HepG2 (cell line): ENCODE results near the gene NUFIP2. TPM values are rescaled to one million over a fixed set of nuclear protein-coding genes. Genes with fewer than 3 reads are reported as not detected.
A peak's percentile ranks its signal among the peaks of the same experiment; 100 is the strongest.

ENCODE experiments used
- ATAC-seq: fragments of 200-7000 bp; cut with Tn5 transposase; 3 replicates; pipeline ENCODE4 v1.9.1; 2020; ENCODE audit warnings: mild to moderate bottlenecking, moderate library complexity
- BruUV-seq: library from RNA; stranded (reverse); fragments of 400-500 nt; replicated peaks from 2 replicates; lab custom pipeline; 2021; lab: Mats Ljungman, UMichigan
- CTCF ChIA-PET: fragments of 300-600 bp; formaldehyde crosslinking; extraction: SDS; loops from one replicate; lab custom pipeline; 2021; ENCODE audit warnings: low total read pairs, inconsistent platforms, low intra/inter-chr PET ratio; lab: Yijun Ruan, JAX
- POLR2A ChIA-PET: fragments of 350-600 bp; sonication (Branson Sonifier 250); formaldehyde crosslinking; loops from one replicate; lab custom pipeline; 2020; ENCODE audit warnings: antibody characterized with exemption, inconsistent platforms; lab: Yijun Ruan, JAX
- DNase-seq: peaks from one replicate; pipeline ENCODE4 v3.0.0-alpha.2; 2015; ENCODE audit warnings: low spot score
- FAIRE-seq: peaks from 3 replicates; lab custom pipeline; 2011; peaks lifted over from hg19 to GRCh38; lab: Jason Lieb, UNC
- H2AFZ ChIP-seq: one replicate; pipeline ENCODE4 v1.6.1; 2011; ENCODE audit warnings: low read length, inconsistent platforms
- H3K27ac ChIP-seq: fragments of 300-600 bp; 3 replicates; pipeline ENCODE4 v1.8.0; 2011; ENCODE audit warnings: mixed run types, mild to moderate bottlenecking, mixed read lengths, low read length, inconsistent platforms; ENCODE audit not compliant: insufficient read depth; ENCODE audit errors: extremely low read length
- H3K27me3 ChIP-seq, 2 experiments: fragments of 200-600 bp in 1 of 2; 2 replicates in 1 of 2; 3 replicates in 1 of 2; pipeline versions ENCODE4 v1.6.0 to v1.8.0; 2011; ENCODE audit warnings: low read length in 2 of 2, mild to moderate bottlenecking in 2 of 2, moderate library complexity in 2 of 2, inconsistent platforms in 1 of 2; ENCODE audit not compliant: insufficient read depth in 2 of 2, control insufficient read depth in 1 of 2
- H3K36me3 ChIP-seq, 2 experiments: fragments of 200-600 bp in 1 of 2; replicated peaks in 1 of 2; 2 replicates in 1 of 2; 3 replicates in 1 of 2; pipeline versions ENCODE4 v1.5.1 to v1.8.0; 2011; ENCODE audit warnings: low read length in 2 of 2, inconsistent platforms in 1 of 2; ENCODE audit not compliant: insufficient read depth in 2 of 2, control insufficient read depth in 1 of 2
- H3K4me1 ChIP-seq: 2 replicates; pipeline ENCODE4 v1.5.1; 2012; ENCODE audit warnings: low read length, inconsistent platforms; ENCODE audit not compliant: insufficient read depth
- H3K4me2 ChIP-seq: 2 replicates; pipeline ENCODE4 v1.6.0; 2011; ENCODE audit warnings: low read depth, low read length, inconsistent platforms
- H3K4me3 ChIP-seq, 3 experiments: fragments of 200-600 bp in 1 of 3; sonication (generic), shearing (Covaris generic) in 1 of 3; replicated peaks in 1 of 3; 2 replicates each; pipeline ENCODE4 v1.5.1; 2011 to 2016; ENCODE audit warnings: low read length in 3 of 3, inconsistent platforms in 2 of 3, low read depth in 2 of 3, mild to moderate bottlenecking in 2 of 3, control low read depth in 1 of 3, mixed read lengths in 1 of 3; ENCODE audit not compliant: insufficient read depth in 1 of 3
- H3K79me2 ChIP-seq: one replicate; pipeline ENCODE4 v1.6.1; 2011; ENCODE audit warnings: low read length, inconsistent platforms; ENCODE audit not compliant: insufficient read depth
- H3K9ac ChIP-seq: 2 replicates; pipeline ENCODE4 v1.6.0; 2011; ENCODE audit warnings: mild to moderate bottlenecking, low read depth, low read length, inconsistent platforms; ENCODE audit not compliant: insufficient read depth
- H3K9me3 ChIP-seq: 2 replicates; pipeline ENCODE4 v1.5.1; 2012; ENCODE audit warnings: mild to moderate bottlenecking, low read length
- H4K20me1 ChIP-seq: 2 replicates; pipeline ENCODE4 v1.6.0; 2011; ENCODE audit warnings: inconsistent platforms, mild to moderate bottlenecking, low read length, moderate library complexity; ENCODE audit not compliant: insufficient read depth
- CEBPB ChIP-seq: IDR thresholded peaks from 2 replicates; pipeline ENCODE4 v1.6.1; 2011; ENCODE audit warnings: low read depth, low read length, improper control_type of control experiment, borderline replicate concordance
- FOXP1 ChIP-seq, 2 experiments: fragments of 450-650 bp in 1 of 2; IDR thresholded peaks; 2 replicates each; pipeline ENCODE4 v1.6.1; 2017 to 2018; ENCODE audit warnings: antibody characterized with exemption in 1 of 2
- KAT7 ChIP-seq: IDR thresholded peaks from 2 replicates; pipeline ENCODE4 v1.6.1; 2018; ENCODE audit warnings: borderline replicate concordance, missing compliant biosample characterization
- MAFF ChIP-seq: IDR thresholded peaks from 2 replicates; pipeline ENCODE4 v1.6.1; 2011; ENCODE audit warnings: low read depth, low read length, improper control_type of control experiment
- MAFK ChIP-seq, 2 experiments: IDR thresholded peaks in 1 of 2; conservative IDR thresholded peaks in 1 of 2; 2 replicates each; pipeline ENCODE4 v1.6.1; 2011; ENCODE audit warnings: improper control_type of control experiment in 2 of 2, low read length in 2 of 2
- NFE2L2 ChIP-seq: fragments of 150-350 bp; IDR thresholded peaks from 2 replicates; pipeline ENCODE4 v1.6.1; 2014; ENCODE audit warnings: low read length
- SMC3 ChIP-seq: IDR thresholded peaks from 2 replicates; pipeline ENCODE4 v1.6.1; 2011; ENCODE audit warnings: low read length, improper control_type of control experiment
- ZNF12 ChIP-seq: sonication (generic); formaldehyde crosslinking; IDR thresholded peaks from 2 replicates; pipeline ENCODE4 v1.5.0; 2020; ENCODE audit warnings: missing genetic modification reagents
- ZNF329 ChIP-seq: sonication (generic); formaldehyde crosslinking; IDR thresholded peaks from 2 replicates; pipeline ENCODE4 v1.9.0; 2021; ENCODE audit warnings: low read depth, mild to moderate bottlenecking, missing genetic modification reagents
- ZSCAN22 ChIP-seq: sonication (generic); formaldehyde crosslinking; IDR thresholded peaks from 2 replicates; pipeline ENCODE4 v1.4.0; 2020; ENCODE audit warnings: mild to moderate bottlenecking, missing genetic modification reagents
- WGBS: methylation state at CpG from one replicate; pipeline ENCODE4 v1.1.6; 2017; ENCODE audit warnings: low lambda C conversion rate; 5-methylcytosine and 5-hydroxymethylcytosine counted together
- in situ Hi-C: cut with HindIII; loops from 2 replicates; pipeline ENCODE4 v1.10.0; 2017; ENCODE audit warnings: low pct_unique_long_range_greater_than_20kb; ENCODE audit not compliant: extremely low pct_ligation_motif_present
- intact Hi-C: fragments of 100-400 bp; cut with micrococcal nuclease; formaldehyde crosslinking; loops from one replicate; pipeline ENCODE4 v1.10.0; 2022; ENCODE audit not compliant: unreplicated experiment
- polyA plus RNA-seq, 8 experiments: library from polyadenylated mRNA; depleted of rRNA in 3 of 8; stranded (reverse) in 7 of 8; unstranded in 1 of 8; fragments of >200 nt; fragmentation: Illumina TruSeq in 4 of 8; extraction: Trizol in 4 of 8; gene quantifications; 2 replicates each; pipeline versions ENCODE4 v1.2.1 to v1.2.3, GENCODE V29; 2011 to 2016; ENCODE audit warnings: low read depth in 4 of 8, missing spikeins in 1 of 8, mixed read lengths in 1 of 8; ENCODE audit not compliant: insufficient read depth in 1 of 8
- total RNA-seq, 5 experiments: library from RNA; depleted of rRNA; stranded (reverse); fragments of >200 nt; fragmentation: Illumina TruSeq; extraction: Trizol; gene quantifications; 2 replicates each; pipeline ENCODE4 v1.2.3, GENCODE V29; 2016; ENCODE audit warnings: low read depth in 1 of 5
- TF ChIP-seq, protein P1 (sequence below): sonication (generic); formaldehyde crosslinking; conservative IDR thresholded peaks from 2 replicates; pipeline ENCODE4 v1.4.0; 2020; ENCODE audit warnings: missing genetic modification reagents
- TF ChIP-seq, protein P2 (sequence below), 2 experiments: fragments of 450-650 bp in 1 of 2; sonication (generic) in 1 of 2; formaldehyde crosslinking; IDR thresholded peaks; 2 replicates each; pipeline versions ENCODE4 v1.5.0 to v1.8.0; 2020 to 2022; ENCODE audit warnings: mild to moderate bottlenecking in 1 of 2, missing genetic modification reagents in 1 of 2

The NUFIP2 gene
- total and polyA plus RNA-seq, 2 of the 13 experiments (the other 11 are each of a cell fraction or from before 2014, with no cell fraction given) = 10.3 to 30.8 TPM

DNA sequence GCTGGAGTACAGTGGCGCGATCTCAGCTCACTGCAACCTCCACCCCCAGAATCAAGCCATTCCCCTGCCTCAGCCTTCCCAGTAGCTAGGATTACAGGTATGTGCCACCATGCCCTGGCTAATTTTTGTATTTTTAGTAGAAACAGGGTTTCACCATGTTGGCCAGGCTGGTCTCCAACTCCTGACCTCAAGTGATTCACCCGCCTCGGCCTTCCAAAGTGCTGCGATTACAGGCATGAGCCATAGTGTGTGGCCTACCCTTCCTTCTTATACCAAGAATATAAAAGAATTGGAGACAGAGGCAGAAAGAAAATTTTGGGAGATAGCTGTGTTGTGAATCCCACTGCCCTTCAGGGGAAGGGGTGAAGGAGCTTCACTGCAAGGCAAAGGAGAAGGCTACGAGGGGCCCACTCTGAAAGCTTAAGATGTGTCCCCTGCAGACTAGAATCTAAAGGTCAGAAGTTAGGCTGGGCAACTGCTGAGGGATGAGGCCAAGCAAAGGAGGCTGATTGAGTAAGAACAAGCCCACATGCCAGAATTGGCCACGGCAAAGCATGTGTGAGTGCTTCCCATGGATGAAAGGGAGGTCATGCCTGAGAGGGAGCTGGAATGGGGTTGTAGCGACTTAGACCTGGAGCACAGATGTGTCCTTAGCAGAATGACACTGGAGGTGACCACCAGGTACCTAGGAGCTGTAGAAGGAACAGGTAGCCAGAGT lies 55.7 kb downstream of the NUFIP2 start (continued):
- TF ChIP-seq, protein P1, sequence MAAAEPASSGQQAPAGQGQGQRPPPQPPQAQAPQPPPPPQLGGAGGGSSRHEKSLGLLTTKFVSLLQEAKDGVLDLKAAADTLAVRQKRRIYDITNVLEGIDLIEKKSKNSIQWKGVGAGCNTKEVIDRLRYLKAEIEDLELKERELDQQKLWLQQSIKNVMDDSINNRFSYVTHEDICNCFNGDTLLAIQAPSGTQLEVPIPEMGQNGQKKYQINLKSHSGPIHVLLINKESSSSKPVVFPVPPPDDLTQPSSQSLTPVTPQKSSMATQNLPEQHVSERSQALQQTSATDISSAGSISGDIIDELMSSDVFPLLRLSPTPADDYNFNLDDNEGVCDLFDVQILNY (CRISPR knock-in tag) = no peak
- TF ChIP-seq ZSCAN22 = no peak
- no peak for TF ChIP-seq SMC3

DNA sequence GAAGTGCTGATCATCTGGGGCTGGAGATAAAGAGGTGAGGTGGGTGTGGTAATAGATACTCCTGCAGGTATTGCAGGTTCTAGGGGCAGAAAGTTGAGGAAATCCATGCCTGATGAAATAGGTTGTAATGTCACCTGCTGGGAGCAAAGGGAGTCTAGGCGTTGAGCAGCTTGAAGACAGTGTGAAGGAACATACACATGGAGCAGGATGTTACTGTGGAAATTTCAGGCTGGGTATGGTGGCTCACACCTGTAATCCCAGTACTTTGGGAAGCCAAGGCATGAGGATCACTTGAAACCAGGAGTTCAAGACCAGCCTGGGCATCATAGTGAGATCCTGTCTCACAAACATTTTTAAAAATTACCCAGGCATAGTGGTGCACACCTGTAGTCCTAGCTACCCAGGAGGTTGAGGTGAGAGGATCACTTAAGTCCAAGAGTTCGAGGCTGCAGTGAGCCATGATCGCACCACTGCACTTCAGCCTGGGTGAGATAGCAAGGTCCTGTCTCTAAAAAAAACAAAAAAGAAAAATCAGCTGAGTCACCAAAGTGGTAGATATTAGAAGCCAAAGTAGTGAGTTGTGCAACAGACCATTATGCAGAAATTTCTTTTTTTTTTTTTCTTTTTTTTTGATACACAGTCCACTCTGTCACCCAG lies 56.3 kb downstream of the NUFIP2 start:
- ChIA-PET CTCF (no interaction called here), POLR2A (no interaction called here)
- 13% methylated on average over 3 of the region's 3 CpGs for WGBS
- Histone ChIP-seq H3K79me2 (no peaks in the 10 kb centered on the region), H3K27me3 (peaks cover 0 to 5% of the 10 kb centered on the region in 2 experiments; a peak in 1 of 5 replicates), H3K4me3 (no peak overlapping the region), H3K36me3 (no peaks in the 10 kb centered on the region), H3K9me3 (no peaks in the 10 kb centered on the region), H2AFZ (no peak overlapping the region), H3K27ac (no peak overlapping the region), H3K4me1 (peaks cover 28% of the 10 kb centered on the region), H3K4me2 (no peak overlapping the region), H3K9ac (no peak overlapping the region), H4K20me1 (no peaks in the 10 kb centered on the region)
- DNase-seq (no peak), ATAC-seq (no peak)
- intact Hi-C loops = no loop called here
- in situ Hi-C loops = no loop called here
- BruUV-seq = no TSS peak
- TF ChIP-seq MAFK (conservative IDR thresholded peaks at IDR 0.05 in 1 of 2, IDR thresholded peaks at IDR 0.05 in 1 of 2; ENCODE audit: low read length in 2 of 2) (peak; percentile 26 to 54; a peak in 3 of 4 replicates), ZNF12 (CRISPR knock-in tag) (no peak), FOXP1 (IDR thresholded peaks at IDR 0.05) (no peak), FOXP1 (CRISPR knock-in tag; IDR thresholded peaks at IDR 0.05) (no peak), ZNF329 (CRISPR knock-in tag) (peak; percentile 83; the same call in 1 of the 2 replicates), CEBPB (peak; percentile 14; the same call in 1 of the 2 replicates), MAFF (0 out of 2 replicates have a peak, but pooled peaks have one; percentile 19), NFE2L2 (peak; percentile 47; the same call in 1 of the 2 replicates), KAT7 (no peak)
- TF ChIP-seq, protein P2, sequence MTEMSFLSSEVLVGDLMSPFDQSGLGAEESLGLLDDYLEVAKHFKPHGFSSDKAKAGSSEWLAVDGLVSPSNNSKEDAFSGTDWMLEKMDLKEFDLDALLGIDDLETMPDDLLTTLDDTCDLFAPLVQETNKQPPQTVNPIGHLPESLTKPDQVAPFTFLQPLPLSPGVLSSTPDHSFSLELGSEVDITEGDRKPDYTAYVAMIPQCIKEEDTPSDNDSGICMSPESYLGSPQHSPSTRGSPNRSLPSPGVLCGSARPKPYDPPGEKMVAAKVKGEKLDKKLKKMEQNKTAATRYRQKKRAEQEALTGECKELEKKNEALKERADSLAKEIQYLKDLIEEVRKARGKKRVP (CRISPR knock-in tag; IDR thresholded peaks at IDR 0.05) = peak in 1 of 2 experiments; percentile 35; a peak in 1 of 4 replicates
- TF ChIP-seq, all 625 proteins: peak for 6
- FAIRE-seq = no peak
